Calu3 (cell line): ENCODE data around the gene TBC1D10A. TPM values are rescaled to one million over a fixed set of nuclear protein-coding genes. Genes with fewer than 3 reads are reported as not detected.

Source experiments
- BruUV-seq: library from RNA; stranded (reverse); fragments of 400-500 nt; replicated peaks from 2 replicates; lab custom pipeline; 2021; lab: Mats Ljungman, UMichigan
- CTCF ChIA-PET: fragments of 300-600 bp; sonication (Branson Sonifier 250); formaldehyde crosslinking; loops from one replicate; lab custom pipeline; 2022; ENCODE audit warnings: antibody characterized with exemption; lab: Charles Lee
- DNase-seq: peaks from one replicate; pipeline ENCODE4 v3.0.0; 2022
- H3K27ac Mint-ChIP-seq: one replicate; pipeline ENCODE4 v1.8.0; 2022; ENCODE audit warnings: mixed read lengths; ENCODE audit not compliant: unreplicated experiment
- H3K27me3 Mint-ChIP-seq: one replicate; pipeline ENCODE4 v1.8.0; 2022; ENCODE audit warnings: mixed read lengths; ENCODE audit not compliant: unreplicated experiment
- H3K36me3 Mint-ChIP-seq: one replicate; pipeline ENCODE4 v1.8.0; 2022; ENCODE audit warnings: mild to moderate bottlenecking, moderate library complexity, mixed read lengths; ENCODE audit not compliant: insufficient read depth, unreplicated experiment
- H3K4me1 Mint-ChIP-seq: one replicate; pipeline ENCODE4 v1.8.0; 2022; ENCODE audit warnings: mild to moderate bottlenecking, low read depth, mixed read lengths; ENCODE audit not compliant: unreplicated experiment
- H3K4me3 Mint-ChIP-seq: one replicate; pipeline ENCODE4 v1.8.0; 2022; ENCODE audit warnings: mild to moderate bottlenecking, low read depth, moderate library complexity, mixed read lengths; ENCODE audit not compliant: unreplicated experiment
- H3K9me3 Mint-ChIP-seq: one replicate; pipeline ENCODE4 v1.8.0; 2022; ENCODE audit warnings: low read depth, mixed read lengths; ENCODE audit not compliant: unreplicated experiment
- intact Hi-C: fragments of 100-400 bp; cut with micrococcal nuclease; formaldehyde crosslinking; loops from one replicate; pipeline ENCODE4 v1.10.0; 2022; ENCODE audit not compliant: unreplicated experiment
- total RNA-seq: library from RNA; stranded (reverse); gene quantifications from 2 replicates; pipeline ENCODE4 v1.2.3, GENCODE V29; 2022
- TF ChIP-seq, protein P1 (sequence below): fragments of 200-600 bp; IDR thresholded peaks from one replicate; pipeline ENCODE4 v1.8.0; 2022; ENCODE audit warnings: antibody characterized with exemption; ENCODE audit not compliant: unreplicated experiment

TBC1D10A gene
- total RNA-seq, 1 experiment from 2014 or later = 24.5 TPM

- Mint-ChIP-seq H3K4me3 (no peak overlapping the region), H3K4me1 (peaks cover 9% of the 10 kb centered on the region), H3K27ac (no peak overlapping the region), H3K9me3 (no peaks in the 10 kb centered on the region), H3K36me3 (peaks cover 5% of the 10 kb centered on the region), H3K27me3 (no peaks in the 10 kb centered on the region)
- BruUV-seq = no TSS peak
- CTCF ChIA-PET = no interaction called here
- intact Hi-C loops = loop anchor here (10.0 kb wide), 1 partner anchor 49 kb away; the partner anchor contains the start of gene TBC1D10A
- no peak for DNase-seq
- TF ChIP-seq, protein P1, sequence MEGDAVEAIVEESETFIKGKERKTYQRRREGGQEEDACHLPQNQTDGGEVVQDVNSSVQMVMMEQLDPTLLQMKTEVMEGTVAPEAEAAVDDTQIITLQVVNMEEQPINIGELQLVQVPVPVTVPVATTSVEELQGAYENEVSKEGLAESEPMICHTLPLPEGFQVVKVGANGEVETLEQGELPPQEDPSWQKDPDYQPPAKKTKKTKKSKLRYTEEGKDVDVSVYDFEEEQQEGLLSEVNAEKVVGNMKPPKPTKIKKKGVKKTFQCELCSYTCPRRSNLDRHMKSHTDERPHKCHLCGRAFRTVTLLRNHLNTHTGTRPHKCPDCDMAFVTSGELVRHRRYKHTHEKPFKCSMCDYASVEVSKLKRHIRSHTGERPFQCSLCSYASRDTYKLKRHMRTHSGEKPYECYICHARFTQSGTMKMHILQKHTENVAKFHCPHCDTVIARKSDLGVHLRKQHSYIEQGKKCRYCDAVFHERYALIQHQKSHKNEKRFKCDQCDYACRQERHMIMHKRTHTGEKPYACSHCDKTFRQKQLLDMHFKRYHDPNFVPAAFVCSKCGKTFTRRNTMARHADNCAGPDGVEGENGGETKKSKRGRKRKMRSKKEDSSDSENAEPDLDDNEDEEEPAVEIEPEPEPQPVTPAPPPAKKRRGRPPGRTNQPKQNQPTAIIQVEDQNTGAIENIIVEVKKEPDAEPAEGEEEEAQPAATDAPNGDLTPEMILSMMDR = no peak
Measured at GRCh38 chr22:30275625-30276024, 51.1 kb downstream of the TBC1D10A start.

DNA sequence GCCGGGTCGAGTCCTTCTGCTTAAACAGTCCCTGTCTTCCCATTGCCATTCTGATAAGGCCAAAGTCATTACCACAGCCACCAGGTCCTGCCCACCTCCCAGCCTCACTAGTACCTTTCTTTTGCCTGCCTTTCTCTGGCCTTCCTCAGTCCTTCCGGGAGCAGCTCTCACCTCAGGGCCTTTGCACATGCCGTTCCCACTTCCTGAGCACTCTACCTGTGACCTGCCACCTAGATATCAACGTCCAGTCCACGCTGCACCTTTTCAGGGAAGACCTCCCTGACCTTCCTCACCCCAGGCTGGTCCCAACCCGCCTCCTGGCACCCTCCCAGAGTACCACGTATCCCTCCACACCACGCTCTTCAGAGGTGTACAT lies 52.3 kb downstream of the TBC1D10A start:
- no peak for DNase-seq
- Mint-ChIP-seq H3K36me3 (peaks cover 2% of the 10 kb centered on the region), H3K9me3 (no peaks in the 10 kb centered on the region), H3K27me3 (no peaks in the 10 kb centered on the region), H3K27ac (no peak overlapping the region), H3K4me3 (no peak overlapping the region), H3K4me1 (peaks cover 9% of the 10 kb centered on the region)
- no TSS peak for BruUV-seq
- CTCF ChIA-PET = no interaction called here
- intact Hi-C loops = loop anchor here (10.0 kb wide), 1 partner anchor 50 kb away; the partner anchor contains the start of gene TBC1D10A
- TF ChIP-seq, protein P1 = no peak

DNA sequence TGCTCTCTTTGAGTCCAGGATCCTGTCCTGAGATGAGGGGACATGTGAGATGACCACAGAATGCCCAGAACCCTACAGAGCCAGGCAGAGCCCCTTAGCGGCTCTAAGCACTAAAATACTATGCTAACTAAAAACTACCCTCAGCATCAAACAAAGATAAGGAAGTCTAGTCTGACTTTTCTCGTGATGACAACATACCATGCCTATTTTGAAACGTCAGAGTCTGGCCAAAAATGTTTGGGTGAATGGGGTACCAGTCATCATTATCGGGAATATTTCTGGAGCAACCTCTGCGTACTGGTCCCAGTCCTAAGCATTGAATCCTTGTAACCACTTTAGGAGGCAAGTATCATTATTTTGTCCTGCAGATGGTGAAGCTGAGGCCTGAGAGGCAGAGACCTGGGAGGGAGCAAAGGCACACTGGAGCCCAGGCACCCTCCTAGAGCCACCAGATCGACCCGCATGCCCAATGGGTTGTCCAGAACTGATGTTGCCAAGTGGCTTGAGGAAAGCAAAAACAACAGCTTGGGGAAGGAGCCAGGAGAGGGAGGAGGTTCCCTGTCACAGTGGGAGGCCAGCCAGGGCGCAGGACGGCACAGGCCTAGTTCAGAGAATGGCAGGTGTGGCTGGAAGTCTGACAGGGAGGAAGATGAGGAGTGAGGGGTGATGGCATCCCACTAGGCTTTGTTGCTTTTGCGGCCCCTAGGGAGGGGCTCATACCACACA lies 52.9 kb downstream of the TBC1D10A start:
- H3K27me3 Mint-ChIP-seq = no peaks in the 10 kb centered on the region
- TF ChIP-seq, protein P1 = no peak
- H3K4me3 Mint-ChIP-seq = no peak overlapping the region
- intact Hi-C loops = loop anchor here (10.0 kb wide), 1 partner anchor 51 kb away; the partner anchor contains the start of gene TBC1D10A
- H3K27ac Mint-ChIP-seq = no peak overlapping the region
- CTCF ChIA-PET = no interaction called here
- H3K9me3 Mint-ChIP-seq = no peaks in the 10 kb centered on the region
- no peaks in the 10 kb centered on the region for H3K36me3 Mint-ChIP-seq
- DNase-seq = no peak
- BruUV-seq = no TSS peak
- H3K4me1 Mint-ChIP-seq = peaks cover 9% of the 10 kb centered on the region

- Mint-ChIP-seq H3K36me3 (no peaks in the 10 kb centered on the region), H3K9me3 (no peaks in the 10 kb centered on the region), H3K27me3 (no peaks in the 10 kb centered on the region), H3K4me1 (peaks cover 6% of the 10 kb centered on the region), H3K27ac (no peak overlapping the region), H3K4me3 (no peak overlapping the region)
- CTCF ChIA-PET = interaction anchor here (0.7 kb wide), 1 partner anchor 10 kb away, joined by 4 read pairs; no protein-coding TSS in a partner anchor
- BruUV-seq = no TSS peak
- no peak for DNase-seq
- TF ChIP-seq, protein P1 = no peak
- intact Hi-C loops = loop anchor here (10.0 kb wide), 1 partner anchor 52 kb away; the partner anchor contains the start of gene TBC1D10A
Measured at GRCh38 chr22:30272781-30273601, 53.8 kb downstream of the TBC1D10A start.
